NCI-H1417 treated with DMSO at 0.1 percent for 48 hours (cell line): ENCODE results near the gene LRIG1.

Experiments used
- DNase-seq: peaks from one replicate; lab custom pipeline; 2025; lab: John Stamatoyannopoulos, UW

Gene LRIG1

GRCh38 chr3:66383023-66383422 is 117.8 kb downstream of the LRIG1 start:
- no peak for DNase-seq

- DNase-seq: no peak
Measured at GRCh38 chr3:66382142-66382541, 118.7 kb downstream of the LRIG1 start.

- DNase-seq: no peak
Measured at GRCh38 chr3:66381626-66382025, 119.2 kb downstream of the LRIG1 start.

DNA sequence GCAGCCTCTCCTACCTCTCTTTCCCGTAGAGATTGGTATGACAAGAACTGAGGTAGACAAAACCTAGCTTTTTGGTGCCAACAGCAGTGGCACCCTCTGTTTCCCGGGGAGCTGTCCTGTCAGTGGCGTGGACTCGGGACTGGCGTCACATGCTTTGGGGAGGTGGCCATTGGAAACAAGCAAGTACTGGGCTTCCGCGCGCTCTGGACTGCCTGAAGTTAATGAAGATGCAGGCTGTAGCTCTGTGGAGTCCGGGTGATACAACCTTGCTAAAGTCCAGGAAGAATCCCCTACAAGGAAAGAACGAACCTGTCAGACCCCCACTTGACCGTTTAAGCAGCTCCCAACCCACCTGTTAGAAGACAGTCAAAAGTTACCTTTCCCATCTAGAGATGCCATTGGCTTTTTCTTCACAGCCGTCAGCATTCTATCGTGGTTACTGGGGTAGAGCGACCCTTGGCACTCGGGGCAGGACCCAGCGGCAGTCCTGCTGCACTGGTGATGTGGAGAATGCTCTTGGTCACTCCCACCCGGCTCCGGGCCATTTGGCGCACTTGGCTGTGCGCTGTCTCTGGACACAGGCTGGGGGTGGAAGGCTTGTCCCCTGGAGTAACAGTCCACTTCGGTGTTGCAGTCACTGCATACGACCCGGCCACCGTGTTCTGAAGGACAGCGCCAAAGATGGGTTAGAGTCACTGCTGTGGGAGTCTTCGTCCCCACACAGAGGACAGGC is 120.5 kb downstream of the LRIG1 start:
- no peak for DNase-seq

- DNase-seq: no peak
Measured at GRCh38 chr3:66379565-66379964, 121.3 kb downstream of the LRIG1 start.

- DNase-seq: no peak
Measured at GRCh38 chr3:66378256-66378655, 122.6 kb downstream of the LRIG1 start.

GRCh38 chr3:66377800-66378199 is 123.0 kb downstream of the LRIG1 start:
- no peak for DNase-seq

GRCh38 chr3:66376568-66376967 is 124.3 kb downstream of the LRIG1 start:
- no peak for DNase-seq

GRCh38 chr3:66372681-66373350 is 128.0 kb downstream of the LRIG1 start:
- no peak for DNase-seq

- DNase-seq: no peak
Measured at GRCh38 chr3:66371432-66371831, 129.4 kb downstream of the LRIG1 start.

GRCh38 chr3:66370179-66370578 is 130.6 kb downstream of the LRIG1 start:
- no peak for DNase-seq

DNA sequence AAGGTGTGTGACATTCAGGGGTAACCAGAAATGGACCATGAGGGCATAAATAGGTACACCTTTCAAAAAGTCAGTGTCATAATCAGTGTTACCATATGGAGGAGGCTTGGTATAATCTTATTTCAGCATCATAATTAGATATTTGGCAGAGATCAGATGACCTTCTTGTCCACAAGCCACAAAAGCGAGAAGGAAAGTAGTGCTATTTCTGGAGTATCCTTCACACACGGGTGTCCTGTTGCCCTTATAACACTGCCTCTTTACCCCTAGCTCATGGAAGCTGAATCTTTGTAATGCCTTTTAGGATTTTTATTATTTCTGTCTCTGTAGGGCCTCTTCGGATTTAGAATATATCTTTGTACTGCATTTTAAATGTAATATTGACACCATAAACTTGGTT is 132.8 kb downstream of the LRIG1 start:
- DNase-seq: no peak

- DNase-seq: no peak
Measured at GRCh38 chr3:66366747-66367146, 134.1 kb downstream of the LRIG1 start.

DNA sequence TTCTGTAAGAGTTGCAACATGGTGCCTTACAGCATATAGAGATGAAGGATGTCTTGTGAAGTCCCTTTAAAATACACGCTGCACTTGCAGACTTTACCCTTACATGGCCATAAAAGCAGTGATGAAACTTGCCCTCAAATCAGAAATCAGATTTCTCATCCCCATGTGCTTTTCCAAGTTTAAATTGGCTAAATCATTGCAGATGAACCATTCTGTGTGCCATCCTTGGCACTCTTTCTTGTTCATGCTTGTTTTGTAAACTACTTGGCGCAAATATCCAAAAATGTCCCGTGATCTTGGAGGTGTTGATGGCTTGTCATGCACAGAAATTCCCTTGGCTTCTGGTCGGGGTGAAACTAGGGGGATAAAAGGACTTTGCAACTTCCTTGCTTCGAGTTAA is 135.7 kb downstream of the LRIG1 start:
- no peak for DNase-seq

DNA sequence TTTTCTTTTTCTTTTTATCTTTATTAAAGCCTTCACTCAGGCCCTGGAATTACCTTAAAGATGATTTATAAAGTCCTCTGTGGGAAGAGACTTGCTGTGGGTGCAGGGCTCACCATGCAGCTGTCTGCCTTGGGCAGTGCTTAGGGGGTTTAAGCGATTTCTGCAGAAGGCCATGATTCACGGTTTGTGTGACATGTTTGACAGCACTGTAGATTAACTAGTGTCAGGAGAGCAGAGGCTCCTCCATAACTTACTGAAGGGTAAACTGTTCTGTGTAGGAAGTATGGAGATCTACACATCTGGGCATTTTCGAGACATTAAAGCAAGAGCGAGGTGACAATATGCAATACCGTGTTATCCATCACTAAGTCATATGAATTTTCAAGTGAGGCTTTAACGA is 137.7 kb downstream of the LRIG1 start:
- DNase-seq: no peak

DNA sequence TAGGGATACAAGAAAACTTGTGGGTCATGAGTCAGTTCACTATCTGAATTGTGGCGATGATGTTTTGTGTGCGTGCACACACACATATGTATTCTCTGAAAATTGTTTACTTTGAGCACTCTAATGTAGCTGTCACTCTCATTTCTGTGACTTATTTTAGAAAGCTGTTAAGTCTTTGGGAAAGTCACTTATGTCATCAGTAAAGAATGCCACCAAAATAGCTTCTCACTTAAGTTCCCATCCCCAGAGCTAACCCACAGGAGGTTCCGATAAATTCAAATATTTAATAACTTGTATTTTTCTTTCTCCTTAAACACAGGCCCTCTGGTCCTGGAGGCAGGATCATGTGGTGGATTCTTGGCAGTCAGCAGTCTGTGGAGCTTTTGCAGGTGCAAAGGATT is 138.3 kb downstream of the LRIG1 start:
- DNase-seq: no peak

- DNase-seq: no peak
Measured at GRCh38 chr3:66361356-66361755, 139.5 kb downstream of the LRIG1 start.

- no peak for DNase-seq
Measured at GRCh38 chr3:66355997-66356396, 144.8 kb downstream of the LRIG1 start.

DNA sequence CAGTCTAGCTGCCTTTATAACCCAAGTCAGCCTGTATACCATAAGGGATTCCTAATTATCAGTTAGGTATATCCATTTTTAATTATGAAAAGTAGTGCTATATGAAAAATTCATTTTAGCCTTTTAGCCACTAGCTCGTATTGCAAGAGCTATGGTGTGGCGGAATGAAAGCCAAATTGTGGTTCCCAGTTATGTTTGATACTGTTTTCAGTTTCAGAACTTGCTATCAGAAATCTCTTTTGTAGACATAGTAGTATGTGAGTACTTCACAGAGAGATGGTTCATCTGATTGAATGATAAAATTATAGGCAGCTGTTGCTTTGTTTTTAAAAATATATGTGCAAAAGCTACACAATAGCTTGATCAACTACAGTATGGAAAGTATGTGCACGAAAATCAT is 145.4 kb downstream of the LRIG1 start:
- DNase-seq: no peak

GRCh38 chr3:66354001-66354400 is 146.8 kb downstream of the LRIG1 start:
- DNase-seq: no peak

DNA sequence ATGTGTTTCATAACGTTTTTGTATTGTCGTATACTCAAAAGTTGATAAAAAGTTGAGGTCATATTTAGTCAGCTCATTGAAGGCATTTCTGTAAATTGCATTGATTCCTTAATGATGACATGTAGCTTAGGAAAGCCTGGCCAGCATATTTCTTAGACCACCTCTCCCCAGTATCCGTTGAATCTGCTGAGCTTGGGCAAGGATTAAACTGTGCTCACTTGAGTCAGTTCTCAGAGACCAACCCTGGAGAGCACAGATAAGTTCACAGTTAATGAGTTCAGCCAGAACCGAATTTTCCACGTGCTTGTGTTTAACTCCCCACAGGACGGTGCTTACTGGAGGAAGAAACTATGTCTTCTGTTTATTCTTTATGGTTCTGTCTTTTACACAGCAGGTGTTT is 147.3 kb downstream of the LRIG1 start:
- no peak for DNase-seq

GRCh38 chr3:66353039-66353438 is 147.8 kb downstream of the LRIG1 start:
- no peak for DNase-seq

- no peak for DNase-seq
Measured at GRCh38 chr3:66350601-66351000, 150.2 kb downstream of the LRIG1 start.

DNA sequence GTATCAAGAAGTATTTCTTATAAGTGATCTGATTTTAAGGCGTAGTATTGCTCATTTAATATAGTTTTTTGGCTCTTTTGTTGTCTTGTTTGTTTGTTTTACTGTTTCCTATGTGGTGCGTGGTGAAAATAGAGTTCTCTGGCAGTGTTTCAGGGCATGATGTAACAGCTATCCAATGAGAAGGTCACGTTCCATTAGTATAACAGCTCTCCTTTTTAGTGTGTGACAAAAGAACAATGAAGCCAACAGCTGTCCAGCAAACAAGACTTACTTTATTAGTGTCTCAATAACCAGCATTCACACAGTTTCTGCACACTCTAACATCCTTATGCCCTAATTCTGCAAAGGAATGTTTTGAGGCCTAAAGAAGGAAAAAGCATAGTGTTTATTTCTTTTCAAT is 152.1 kb downstream of the LRIG1 start:
- DNase-seq: no peak
